Measurements from ENCODE around the gene MT1F. TPM values are rescaled to one million over a fixed set of nuclear protein-coding genes. Genes with fewer than 3 reads are reported as not detected.
A peak's percentile ranks its signal among the peaks of the same experiment; 100 is the strongest.

The MT1F gene
- total and polyA plus RNA-seq, 2 donors (not counting 1 experiment from before 2014, with no cell fraction given): 2.1 to 3.2 TPM

GRCh38 chr16:56683424-56684172 is 25.8 kb downstream of the MT1F start:
- Histone ChIP-seq H3K27me3 (ENCODE audit: control insufficient read depth, insufficient read depth, low read length) (no peaks in the 10 kb centered on the region), H3K9ac (ENCODE audit: insufficient read depth, low read length) (no peak overlapping the region), H3K36me3 (ENCODE audit: control insufficient read depth, insufficient read depth, low read length) (no peaks in the 10 kb centered on the region), H3K9me3 (ENCODE audit: control insufficient read depth, insufficient read depth, low read depth, low read length) (no peaks in the 10 kb centered on the region), H2AFZ (ENCODE audit: low read length) (no peak overlapping the region), H3K27ac (ENCODE audit: insufficient read depth, low read length) (no peak overlapping the region), H3K4me2 (ENCODE audit: extremely low read depth, insufficient read depth, low read length) (peak overlapping the region; percentile 95), H3K4me1 (ENCODE audit: control insufficient read depth, extremely low read depth, insufficient read depth, low read length) (peaks cover 4% of the 10 kb centered on the region), H3K79me2 (ENCODE audit: control insufficient read depth, insufficient read depth, low read length) (no peaks in the 10 kb centered on the region), H3K4me3 (replicated peaks in 1 of 4; ENCODE audit: control extremely low read depth in 1 of 4, insufficient read depth in 1 of 4, low read depth in 3 of 4, low read length in 4 of 4) (peak overlapping the region in 2 of 4 experiments; percentile 70 to 87), H4K20me1 (ENCODE audit: control insufficient read depth, extremely low read depth, insufficient read depth, low read length) (no peaks in the 10 kb centered on the region)
- no peak for DNase-seq (ENCODE audit: low read depth in 2 of 2)
- no peak for TF ChIP-seq EZH2 (IDR thresholded peaks at IDR 0.05; ENCODE audit: low read length, missing control alignments)
- TF ChIP-seq CTCF (conservative IDR thresholded peaks at IDR 0.05 in 1 of 2, IDR thresholded peaks at IDR 0.05 in 1 of 2; ENCODE audit: low read depth in 1 of 2, low read length in 2 of 2): no peak

- H2AFZ ChIP-seq (ENCODE audit: low read length): no peak overlapping the region
- DNase-seq (ENCODE audit: low read depth in 2 of 2): no peak
- no peaks in the 10 kb centered on the region for H3K36me3 ChIP-seq (ENCODE audit: control insufficient read depth, insufficient read depth, low read length)
- H3K27ac ChIP-seq (ENCODE audit: insufficient read depth, low read length): no peak overlapping the region
- H3K27me3 ChIP-seq (ENCODE audit: control insufficient read depth, insufficient read depth, low read length): no peaks in the 10 kb centered on the region
- no peak overlapping the region for H3K9ac ChIP-seq (ENCODE audit: insufficient read depth, low read length)
- H3K9me3 ChIP-seq (ENCODE audit: control insufficient read depth, insufficient read depth, low read depth, low read length): no peaks in the 10 kb centered on the region
- TF ChIP-seq EZH2 (IDR thresholded peaks at IDR 0.05; ENCODE audit: low read length, missing control alignments) (no peak), CTCF (conservative IDR thresholded peaks at IDR 0.05 in 1 of 2, IDR thresholded peaks at IDR 0.05 in 1 of 2; ENCODE audit: low read depth in 1 of 2, low read length in 2 of 2) (no peak)
- peaks cover 4% of the 10 kb centered on the region for H3K4me1 ChIP-seq (ENCODE audit: control insufficient read depth, extremely low read depth, insufficient read depth, low read length)
- H4K20me1 ChIP-seq (ENCODE audit: control insufficient read depth, extremely low read depth, insufficient read depth, low read length): no peaks in the 10 kb centered on the region
- no peaks in the 10 kb centered on the region for H3K79me2 ChIP-seq (ENCODE audit: control insufficient read depth, insufficient read depth, low read length)
- no peak overlapping the region for H3K4me2 ChIP-seq (ENCODE audit: extremely low read depth, insufficient read depth, low read length)
- H3K4me3 ChIP-seq (replicated peaks in 1 of 4; ENCODE audit: control extremely low read depth in 1 of 4, insufficient read depth in 1 of 4, low read depth in 3 of 4, low read length in 4 of 4): no peak overlapping the region
Measured at GRCh38 chr16:56684256-56684925, 26.6 kb downstream of the MT1F start.

- Histone ChIP-seq H3K9ac (ENCODE audit: insufficient read depth, low read length) (no peak overlapping the region), H4K20me1 (ENCODE audit: control insufficient read depth, extremely low read depth, insufficient read depth, low read length) (no peaks in the 10 kb centered on the region), H3K36me3 (ENCODE audit: control insufficient read depth, insufficient read depth, low read length) (no peaks in the 10 kb centered on the region), H3K27ac (ENCODE audit: insufficient read depth, low read length) (no peak overlapping the region), H3K27me3 (ENCODE audit: control insufficient read depth, insufficient read depth, low read length) (no peaks in the 10 kb centered on the region), H2AFZ (ENCODE audit: low read length) (no peak overlapping the region), H3K4me1 (ENCODE audit: control insufficient read depth, extremely low read depth, insufficient read depth, low read length) (peaks cover 4% of the 10 kb centered on the region), H3K4me3 (replicated peaks in 1 of 4; ENCODE audit: control extremely low read depth in 1 of 4, insufficient read depth in 1 of 4, low read depth in 3 of 4, low read length in 4 of 4) (no peak overlapping the region), H3K9me3 (ENCODE audit: control insufficient read depth, insufficient read depth, low read depth, low read length) (no peaks in the 10 kb centered on the region), H3K4me2 (ENCODE audit: extremely low read depth, insufficient read depth, low read length) (no peak overlapping the region), H3K79me2 (ENCODE audit: control insufficient read depth, insufficient read depth, low read length) (no peaks in the 10 kb centered on the region)
- TF ChIP-seq CTCF (conservative IDR thresholded peaks at IDR 0.05 in 1 of 2, IDR thresholded peaks at IDR 0.05 in 1 of 2; ENCODE audit: low read depth in 1 of 2, low read length in 2 of 2) (no peak), EZH2 (IDR thresholded peaks at IDR 0.05; ENCODE audit: low read length, missing control alignments) (no peak)
- DNase-seq (ENCODE audit: low read depth in 2 of 2): no peak
Measured at GRCh38 chr16:56684926-56685590, 27.3 kb downstream of the MT1F start.

Measured in fibroblast of lung (primary cell).